Left colon (tissue), 2 donors: ENCODE results near the gene SAT1. TPM values are rescaled to one million over a fixed set of nuclear protein-coding genes. Genes with fewer than 3 reads are reported as not detected.
"Not testable (repeated sequence)": the region's sequence is repeated elsewhere in the genome, so short reads cannot be mapped to it uniquely, and the experiment has no call there.

ENCODE experiments used
- ATAC-seq: fragments of 200-7000 bp; cut with Tn5 transposase; one replicate; pipeline ENCODE4 v1.9.1; 2020; ENCODE audit warnings: mild to moderate bottlenecking, moderate library complexity
- DNase-seq, 2 donors: peaks; one replicate each; pipeline ENCODE4 v3.0.0-alpha.2; 2020
- intact Hi-C, 2 donors: fragments of 100-400 bp; cut with DNase I in 1 of 2; cut with micrococcal nuclease in 1 of 2; formaldehyde crosslinking; loops; one replicate each; pipeline versions ENCODE4 v1.11.2 to v1.14.0; 2022; cut with DNase I, micrococcal nuclease
- long read RNA-seq: library from polyadenylated mRNA; unstranded; transcript quantifications from one replicate; pipeline ENCODE4 v2.0.0, GENCODE V29; 2021
- total RNA-seq, 2 donors: library from RNA; stranded (reverse); fragmentation: NEBNext Ultra II Directional; extraction: Animal tissue kit (Norgen Biotek cat#: 25700); gene quantifications; one replicate each; pipeline ENCODE4 v1.2.1, GENCODE V29; 2021
- donor health status: DM: no; HTN: no; CAD: no.
- donor health status: DM: yes; HTN: yes; CAD: no.

The SAT1 gene
- total RNA-seq: 100 to 1,000 TPM; 499 to 508 TPM
- long read RNA-seq, transcript SAT1-204 (6 exons, 1,065 nt): major isoform, 411 of 477 reads
- long read RNA-seq, transcript SAT1-209 (7 exons, 1,135 nt): minor isoform, 7 of 477 reads
- long read RNA-seq, transcript SAT1-202 (3 exons, 909 nt): minor isoform, 8 of 477 reads
- long read RNA-seq, partial matches to known transcripts: 0 of 477 reads
- long read RNA-seq, other reads (novel, unspliced or antisense): 44 of 477 reads

DNA sequence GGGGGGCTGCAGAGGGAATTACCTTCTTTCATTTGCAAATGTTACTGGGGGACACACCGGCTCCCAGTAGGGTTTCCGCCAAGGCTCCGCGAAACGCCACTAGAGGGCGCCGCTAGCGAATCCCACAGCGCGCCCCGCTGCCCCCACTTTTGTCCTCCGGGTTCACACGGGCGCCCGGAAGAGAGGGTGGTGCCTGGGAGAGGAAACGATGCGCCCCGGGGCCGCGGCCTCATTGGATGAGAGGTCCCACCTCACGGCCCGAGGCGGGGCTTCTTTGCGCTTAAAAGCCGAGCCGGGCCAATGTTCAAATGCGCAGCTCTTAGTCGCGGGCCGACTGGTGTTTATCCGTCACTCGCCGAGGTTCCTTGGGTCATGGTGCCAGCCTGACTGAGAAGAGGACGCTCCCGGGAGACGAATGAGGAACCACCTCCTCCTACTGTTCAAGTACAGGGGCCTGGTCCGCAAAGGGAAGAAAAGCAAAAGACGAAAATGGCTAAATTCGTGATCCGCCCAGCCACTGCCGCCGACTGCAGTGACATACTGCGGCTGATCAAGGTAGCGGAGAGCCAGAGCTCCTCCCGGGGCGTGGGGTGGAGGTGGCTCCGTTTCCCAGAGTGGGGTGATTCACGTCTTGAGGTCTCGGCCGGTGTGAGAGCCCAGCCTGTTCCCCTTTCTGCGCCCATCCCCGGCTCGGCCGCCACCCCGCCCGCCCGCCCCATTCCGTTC, at the start of gene SAT1:
Gene SAT1, plus strand, starts transcription at position 311 of the 726 bp plus-strand sequence. Its CDS starts 179 bp downstream, at position 490.
- peak; percentile 96 to 97 for DNase-seq
- intact Hi-C loops: loop anchor here in 1 of 2 donors (5.0 kb wide), 1 partner anchor 119 kb away; no protein-coding TSS in a partner anchor
- ATAC-seq: peak; percentile 87

DNA sequence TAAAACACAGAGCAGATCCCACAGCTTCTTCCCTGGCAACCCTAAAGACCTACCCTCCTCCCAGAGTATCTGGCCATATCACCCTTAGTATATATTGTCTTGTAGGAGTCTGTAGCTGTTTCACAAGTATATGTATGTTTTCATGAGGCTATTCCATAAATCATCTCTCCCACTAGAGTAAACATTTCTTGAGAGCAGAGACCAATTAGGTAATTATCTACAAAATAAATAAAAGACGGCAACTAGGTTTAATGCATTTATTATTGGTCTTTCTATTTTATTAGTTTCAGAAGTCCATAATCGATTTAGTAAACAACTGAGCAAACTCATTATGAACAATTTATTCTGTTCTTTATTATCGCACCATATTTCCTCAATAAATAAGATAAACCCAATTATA, 46.9 kb upstream of the SAT1 start:
- DNase-seq: no peak
- ATAC-seq: no peak
- intact Hi-C loops: no loop called here

DNA sequence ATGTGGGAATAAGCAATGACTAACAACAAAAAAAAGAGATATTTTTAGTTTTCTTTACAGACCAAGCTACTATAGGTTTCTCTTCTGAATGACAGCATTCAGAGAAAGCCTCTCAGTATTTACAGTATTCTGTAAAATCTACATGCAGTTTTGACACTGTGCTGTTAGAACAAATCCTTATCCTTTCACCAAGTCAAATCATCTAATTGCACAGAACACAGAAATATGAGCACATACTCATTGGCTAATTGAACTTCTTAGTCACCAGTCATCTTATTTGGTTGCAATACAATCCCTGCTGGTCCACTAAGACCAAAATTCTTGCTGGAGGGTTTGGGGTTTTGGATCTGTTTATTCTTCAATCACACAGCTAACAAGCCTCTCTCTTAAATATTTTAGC, 45.6 kb upstream of the SAT1 start:
- DNase-seq (no peak), ATAC-seq (no peak)
- intact Hi-C loops: no loop called here

DNA sequence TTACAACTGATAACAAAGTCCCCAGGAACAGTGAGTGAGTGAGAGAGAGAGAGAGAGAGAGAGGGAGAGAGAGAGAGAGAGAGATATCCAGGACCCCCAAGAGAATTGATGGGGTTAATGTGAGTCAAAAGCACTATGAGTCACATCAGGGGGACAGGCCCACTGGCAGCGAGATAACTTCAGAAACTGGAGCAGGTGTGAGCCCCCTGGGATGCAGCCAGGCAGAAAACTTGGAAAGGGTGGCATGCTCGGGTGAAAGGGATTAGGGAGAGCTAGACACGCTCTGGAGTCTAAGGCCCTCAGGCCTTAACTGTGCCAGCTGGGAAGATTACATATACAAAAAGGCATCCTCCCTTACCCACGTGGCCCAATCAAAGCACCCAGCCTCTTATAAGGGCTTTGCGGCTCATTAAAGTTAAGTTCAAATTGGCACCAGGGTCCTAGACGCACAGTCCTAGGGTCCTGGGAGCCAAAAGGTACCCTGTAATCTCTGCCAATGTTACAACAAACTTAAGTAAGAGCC, 40.7 kb upstream of the SAT1 start:
- DNase-seq: peak; percentile 23 to 40
- intact Hi-C loops: no loop called here
- peak; percentile 54 for ATAC-seq

DNA sequence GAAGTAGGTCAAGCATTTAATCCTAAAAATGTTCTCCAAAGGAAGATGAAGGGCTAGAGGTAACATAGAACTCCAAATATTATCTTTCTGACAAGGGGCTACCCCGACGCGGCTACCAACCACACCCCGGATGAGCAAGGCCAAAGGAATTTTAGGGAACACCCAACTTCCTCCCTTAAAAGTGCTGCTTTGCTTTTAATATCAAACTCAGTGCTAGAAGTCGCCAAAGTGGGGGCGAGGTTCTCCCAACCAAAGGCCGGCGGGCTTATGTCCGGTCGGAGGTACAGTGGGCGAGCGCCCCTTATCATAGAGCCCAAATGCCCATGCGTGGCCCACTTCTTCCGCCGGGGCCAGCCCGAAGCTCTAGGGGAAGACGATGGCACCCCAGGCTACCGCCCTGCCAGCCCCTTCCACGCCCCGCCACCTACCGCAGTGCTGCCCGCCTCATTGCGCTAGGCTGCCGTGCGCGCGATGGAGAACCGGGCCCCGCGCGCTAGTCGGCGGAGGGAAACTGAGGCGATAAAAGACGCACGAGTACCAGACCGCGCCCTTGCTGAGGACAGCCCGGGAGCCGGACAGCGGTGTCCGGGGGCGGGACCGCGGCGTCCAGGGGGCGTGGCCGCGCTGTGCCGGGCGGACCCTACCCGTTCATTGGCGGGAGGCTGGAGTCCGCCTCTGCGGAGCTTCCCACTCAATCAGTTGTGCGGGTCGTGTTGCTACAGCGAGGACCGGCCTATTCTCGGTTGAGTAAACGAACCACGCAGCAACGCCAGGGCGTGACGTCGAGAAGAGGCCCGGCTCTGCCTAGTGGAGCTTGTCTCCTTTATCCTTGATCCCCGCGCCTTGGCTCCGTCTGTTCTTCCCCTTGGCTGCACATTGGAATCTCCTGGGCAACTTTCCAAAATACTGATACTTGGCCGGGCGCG, 40.0 kb upstream of the SAT1 start, which contains the start of gene ACOT9:
Gene ACOT9, minus strand, starts transcription at position 580 of the 926 bp plus-strand sequence. Its CDS starts 132 bp downstream, at position 448.
- ATAC-seq (peak; percentile 98), DNase-seq (peak; percentile 87 to 96)
- intact Hi-C loops: no loop called here

DNA sequence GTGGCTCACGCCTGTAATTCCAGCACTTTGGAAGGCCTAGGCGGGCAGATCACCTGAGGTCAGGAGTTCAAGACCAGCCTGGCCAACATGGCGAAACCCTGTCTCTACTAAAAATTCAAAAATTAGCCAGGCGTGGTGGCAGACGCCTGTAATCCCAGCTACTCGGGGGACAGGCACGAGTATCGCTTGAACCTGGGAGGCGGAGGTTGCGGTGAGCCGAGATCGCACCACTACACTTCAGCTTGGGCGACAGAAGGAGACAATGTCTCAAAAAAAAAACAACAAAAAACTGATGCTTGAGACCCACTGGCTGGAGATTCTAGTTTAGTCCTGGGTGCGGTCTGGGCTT, 39.4 kb upstream of the SAT1 start:
- intact Hi-C loops, ATAC-seq, DNase-seq: not testable (repeated sequence)

DNA sequence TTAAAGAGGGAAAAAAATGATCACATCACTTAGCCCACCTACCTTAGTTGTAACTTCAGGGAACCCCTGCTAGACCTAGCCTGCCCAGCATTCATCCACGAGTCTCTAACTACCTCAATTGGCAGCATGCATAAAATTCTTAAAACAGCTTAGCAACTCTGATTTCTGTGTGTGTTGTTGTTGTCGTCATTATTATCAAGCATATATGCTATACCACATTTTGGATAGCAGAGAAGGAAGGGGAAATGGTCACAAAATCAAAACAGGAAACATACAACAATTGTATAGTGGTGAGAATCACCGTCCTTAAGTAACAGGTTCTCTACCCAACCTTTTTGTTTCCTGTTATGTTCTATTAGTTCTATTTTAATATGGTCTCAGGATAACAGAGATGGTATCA, 37.2 kb upstream of the SAT1 start:
- no peak for ATAC-seq
- DNase-seq: no peak
- intact Hi-C loops: no loop called here

DNA sequence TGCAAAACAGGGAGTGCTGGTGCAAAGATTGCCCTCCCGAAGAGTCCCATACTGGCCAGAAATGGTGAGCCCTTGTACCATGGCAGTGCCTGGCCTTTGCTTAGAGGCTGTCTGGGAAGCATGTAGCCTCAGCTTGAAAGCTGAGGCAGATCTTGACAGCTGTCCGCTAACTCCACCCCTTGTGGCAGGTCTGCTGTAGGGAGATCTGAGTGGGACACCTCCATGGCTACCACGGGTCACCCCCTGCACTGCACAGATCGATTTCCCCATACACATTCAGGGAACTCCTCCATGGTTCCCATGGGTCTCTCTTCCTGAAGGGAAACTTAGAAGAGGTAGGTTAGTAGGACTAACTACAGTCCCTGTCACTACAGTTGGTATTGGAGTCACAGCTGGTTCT, 33.8 kb upstream of the SAT1 start:
- DNase-seq: no peak
- intact Hi-C loops: no loop called here
- no peak for ATAC-seq

DNA sequence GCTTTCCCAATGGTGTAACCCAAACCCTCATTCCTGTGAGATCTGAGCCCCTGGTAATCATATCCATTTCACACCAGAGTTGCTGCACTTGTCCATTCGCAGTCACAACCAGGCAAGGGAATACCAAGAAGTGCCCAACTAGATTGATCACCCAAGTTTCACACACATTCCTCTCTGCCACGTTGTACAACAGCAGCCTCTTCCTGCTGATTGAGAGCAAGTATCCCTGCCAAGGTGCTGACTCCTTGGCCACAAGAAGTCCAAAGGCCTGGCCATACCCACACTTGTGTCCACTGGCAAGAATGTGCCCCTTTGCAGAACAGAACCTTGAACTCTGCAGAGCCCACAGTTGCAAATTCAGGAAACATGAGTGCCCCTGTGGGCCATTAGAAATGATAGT, 33.4 kb upstream of the SAT1 start:
- DNase-seq (no peak), ATAC-seq (no peak)
- intact Hi-C loops: no loop called here

DNA sequence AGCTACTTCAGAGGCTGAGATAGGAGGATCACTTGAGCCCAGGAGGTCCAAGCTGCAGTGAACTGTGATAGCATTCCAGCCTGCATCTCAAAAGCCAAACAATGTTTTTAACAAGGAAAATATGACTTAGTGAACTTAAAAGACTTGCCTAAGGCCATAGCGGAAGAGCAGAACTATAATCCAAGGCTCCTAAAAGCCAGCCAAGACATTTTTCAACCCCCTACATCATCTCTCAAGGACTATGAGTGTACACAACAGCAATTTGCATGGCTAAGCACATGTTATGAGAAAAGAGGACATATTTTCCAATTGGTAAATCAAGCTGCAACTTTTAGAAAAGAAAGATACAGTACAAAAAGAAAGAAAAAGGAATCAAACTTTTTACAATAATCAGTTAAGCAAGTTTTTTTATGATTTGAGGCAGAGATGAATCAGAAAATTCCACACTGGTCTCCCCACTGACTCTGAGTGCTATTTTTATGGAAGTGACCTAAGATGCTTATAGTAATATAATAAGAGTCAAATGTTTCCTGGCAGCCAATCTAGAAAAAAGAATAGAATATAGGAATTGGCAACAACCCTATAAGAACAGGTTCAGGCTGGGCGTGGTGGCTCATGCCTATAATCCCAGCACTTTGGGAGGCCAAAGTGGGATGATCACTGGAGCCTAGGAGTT, 30.1 kb upstream of the SAT1 start:
- intact Hi-C loops: loop anchor here in 1 of 2 donors (10.0 kb wide), 1 partner anchor 152 kb away; the partner anchor contains the start of genes APOO and CXorf58
- DNase-seq: no peak
- no peak for ATAC-seq

DNA sequence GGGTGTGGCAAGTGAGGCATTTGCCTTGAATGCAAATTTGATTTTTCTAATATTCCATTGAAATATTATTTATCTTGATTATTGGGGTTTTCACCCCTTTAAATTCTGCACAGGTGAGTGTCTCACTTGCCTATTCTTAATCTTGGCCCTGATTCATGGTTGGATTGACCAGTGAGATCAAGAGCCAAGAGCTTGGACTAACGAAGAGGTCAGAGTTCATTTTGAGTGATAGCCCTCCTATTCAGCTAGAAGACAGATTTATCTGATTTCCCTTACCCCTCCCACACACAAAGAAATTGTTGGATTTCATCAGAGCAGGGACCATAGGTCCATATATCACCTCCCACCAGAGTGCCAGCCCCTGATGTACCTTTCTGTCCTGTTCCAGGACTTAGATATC, 28.3 kb upstream of the SAT1 start:
- DNase-seq: no peak
- intact Hi-C loops: loop anchor here in 1 of 2 donors (10.0 kb wide), 1 partner anchor 150 kb away; the partner anchor contains the start of genes APOO and CXorf58
- no peak for ATAC-seq

DNA sequence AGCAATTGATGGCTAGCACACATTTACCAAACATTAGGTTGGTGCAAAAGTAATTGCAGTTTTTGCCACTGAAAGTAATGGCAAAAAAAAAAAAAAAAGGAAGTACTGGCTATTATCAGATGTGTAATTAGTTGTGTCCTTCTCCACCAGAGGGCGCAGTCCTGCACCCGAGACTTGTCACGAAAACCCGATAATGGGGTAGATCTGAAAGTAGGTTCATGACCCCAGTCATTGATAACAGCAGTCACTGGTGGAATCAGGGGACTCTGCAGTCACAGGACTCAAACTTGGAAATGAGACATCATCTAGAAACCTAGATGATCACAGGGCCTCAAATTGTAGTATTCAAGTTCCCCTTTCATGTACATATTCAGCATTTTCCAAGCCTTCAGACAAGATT, 26.8 kb upstream of the SAT1 start:
- peak; percentile 49 for ATAC-seq
- intact Hi-C loops: loop anchor here in 1 of 2 donors (10.0 kb wide), 1 partner anchor 149 kb away; the partner anchor contains the start of genes APOO and CXorf58
- DNase-seq: peak; percentile 44 to 78

DNA sequence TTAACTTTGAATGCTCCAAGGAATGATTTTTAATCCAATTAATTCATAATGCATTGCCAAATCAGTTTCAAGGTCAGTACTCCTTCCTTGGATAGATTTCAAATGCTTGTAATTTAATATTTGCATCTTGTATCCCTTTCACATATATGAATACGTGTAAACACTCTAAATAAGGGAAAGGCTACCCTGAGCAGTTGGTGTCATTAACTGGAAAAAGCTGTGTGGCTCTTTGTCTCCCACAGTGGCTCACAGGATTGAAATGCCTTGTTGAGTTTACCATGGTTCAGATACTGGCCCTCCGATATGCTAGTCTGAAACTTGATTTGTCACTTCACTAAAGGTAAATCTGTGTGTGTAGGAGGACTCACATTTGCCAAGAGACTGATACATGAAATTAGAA, 23.2 kb upstream of the SAT1 start:
- DNase-seq (no peak), ATAC-seq (no peak)
- intact Hi-C loops: loop anchor here in 1 of 2 donors (10.0 kb wide), 1 partner anchor 145 kb away; the partner anchor contains the start of genes APOO and CXorf58

DNA sequence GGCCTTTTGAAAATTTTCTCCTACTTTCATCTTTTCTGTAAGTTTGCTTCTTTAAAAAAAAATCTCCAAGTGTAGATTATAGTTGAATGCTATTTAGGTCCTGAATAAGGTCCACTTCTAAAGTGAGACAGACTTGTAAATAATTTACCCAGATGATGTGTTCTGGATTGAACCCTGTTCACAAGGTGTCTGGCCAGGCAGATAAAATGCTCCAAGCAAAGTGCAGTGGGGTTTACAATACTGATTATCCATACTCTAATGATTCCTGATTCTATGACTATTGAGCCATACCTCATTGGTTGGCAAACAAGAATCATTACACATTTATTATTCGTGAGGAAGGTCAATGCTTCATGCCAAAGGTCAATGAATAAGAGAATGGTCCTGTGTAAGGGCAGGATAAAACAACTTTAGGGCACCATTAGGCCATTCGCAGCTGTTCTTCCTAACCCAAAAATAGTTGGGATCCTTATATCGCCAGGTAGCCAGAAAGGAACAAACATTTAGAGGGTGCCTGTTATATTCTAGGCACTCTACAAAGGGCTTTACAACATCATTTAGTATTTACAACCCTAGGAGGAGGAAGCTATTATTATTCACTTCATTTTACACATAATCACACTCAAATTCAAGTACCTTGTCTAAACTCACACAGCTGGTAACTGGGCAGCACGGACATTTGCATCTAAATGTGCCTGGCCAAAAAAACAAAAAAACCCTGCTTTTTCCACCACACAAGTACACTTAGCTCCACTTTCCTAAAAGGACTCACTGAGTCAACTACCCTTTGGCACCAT, 18.6 kb upstream of the SAT1 start:
- peak; percentile 56 for ATAC-seq
- intact Hi-C loops: no loop called here
- no peak for DNase-seq

DNA sequence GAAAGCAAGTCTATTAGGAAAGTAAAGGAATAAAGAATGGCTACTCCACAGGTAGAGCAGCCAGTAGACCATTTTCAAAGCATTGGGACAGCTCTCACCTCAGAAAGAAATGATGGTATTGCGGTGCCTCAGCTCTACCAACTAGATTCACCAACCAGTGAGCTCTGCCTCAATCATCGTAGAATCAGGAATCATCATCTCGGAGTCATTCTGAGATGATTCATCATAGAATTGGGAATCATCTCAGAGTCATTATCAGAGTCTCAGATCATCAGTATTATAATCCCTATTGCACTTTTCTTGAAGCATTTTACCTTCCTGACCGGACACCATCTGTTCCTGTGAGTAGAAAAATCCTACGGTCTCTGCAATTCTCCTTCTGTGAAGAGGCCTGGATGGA, 17.5 kb upstream of the SAT1 start:
- DNase-seq (no peak), ATAC-seq (no peak)
- intact Hi-C loops: no loop called here

DNA sequence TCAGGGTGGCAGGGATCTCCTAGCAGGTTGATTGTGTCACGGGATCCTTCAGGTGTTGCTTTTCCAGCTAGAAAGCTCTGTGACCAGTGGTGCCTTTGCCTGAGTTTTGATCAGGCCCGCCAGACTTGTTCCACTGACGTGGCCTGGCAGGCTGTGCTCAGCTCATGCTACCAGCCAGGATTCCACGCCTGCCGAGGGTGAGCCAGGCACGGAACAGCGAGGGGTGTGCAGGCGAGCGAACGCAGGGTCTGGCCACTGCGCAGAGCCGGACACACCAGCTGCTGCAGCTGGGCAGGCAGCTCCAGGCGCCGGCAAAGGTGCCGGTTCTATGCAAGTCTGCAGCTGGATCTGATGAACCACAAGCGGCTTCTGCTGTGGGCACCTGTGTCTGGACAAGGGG, 17.1 kb upstream of the SAT1 start:
- no peak for ATAC-seq
- intact Hi-C loops: no loop called here
- DNase-seq: no peak

DNA sequence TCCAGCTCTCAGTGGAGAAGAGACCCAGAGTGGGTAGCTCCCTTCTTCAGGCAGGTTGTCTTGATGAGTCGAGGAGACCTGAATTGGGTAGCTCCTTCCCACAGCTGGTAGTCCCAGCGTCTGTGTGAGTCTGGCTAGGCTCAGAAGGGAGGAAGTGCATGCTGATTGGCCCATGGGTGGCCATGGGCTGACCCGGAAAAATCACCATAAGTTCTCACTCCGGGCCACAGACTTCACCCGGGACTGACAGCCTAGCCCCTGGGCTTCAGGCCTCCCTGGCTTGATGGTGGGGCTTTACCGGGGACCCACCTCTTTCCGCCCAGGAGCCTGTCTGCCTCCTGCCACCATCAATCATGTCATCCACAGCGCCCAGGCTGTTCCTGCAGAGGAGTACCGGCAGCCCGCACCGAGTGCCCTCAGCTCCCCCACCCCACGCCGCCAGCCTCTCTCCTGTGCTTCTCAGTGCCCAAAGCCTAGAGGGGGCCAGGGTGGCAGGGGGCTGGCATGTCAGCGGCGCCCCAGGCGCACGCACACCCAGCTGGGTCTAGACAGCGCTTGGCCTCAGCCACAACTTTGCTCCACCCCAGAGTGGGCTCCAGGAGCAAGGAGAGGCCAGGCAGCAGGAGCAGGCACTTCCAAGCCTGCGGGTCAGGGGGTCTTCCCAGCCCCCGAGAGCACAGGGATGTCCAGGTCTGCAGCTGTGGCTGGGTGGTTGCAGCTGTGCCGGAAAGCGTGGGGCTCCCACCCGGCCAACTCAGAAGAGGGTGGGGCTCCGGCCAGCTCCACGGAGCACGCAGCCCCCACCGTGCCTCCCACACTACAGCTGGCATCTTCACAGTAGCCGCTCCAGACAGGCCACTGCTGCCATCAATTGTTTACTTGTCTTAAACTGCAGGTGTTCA, 16.1 kb upstream of the SAT1 start:
- DNase-seq (no peak), ATAC-seq (no peak)
- intact Hi-C loops: no loop called here
